Mesenteric fat pad (tissue), 1 donor: ENCODE measurements around the gene PRSS48. TPM values are rescaled to one million over a fixed set of nuclear protein-coding genes. Genes with fewer than 3 reads are reported as not detected.
"Not testable (repeated sequence)": the region's sequence is repeated elsewhere in the genome, so short reads cannot be mapped to it uniquely, and the experiment has no call there.

Source experiments
- DNase-seq: peaks from one replicate; pipeline ENCODE4 v3.0.0-alpha.2; 2020; ENCODE audit warnings: low spot score
- total RNA-seq: library from RNA; stranded (reverse); fragmentation: NEBNext Ultra II Directional; extraction: Animal tissue kit (Norgen Biotek cat#: 25700); gene quantifications from one replicate; pipeline ENCODE4 v1.2.1, GENCODE V29; 2021
- donor health status: DM: yes; HTN: yes; CAD: no.

PRSS48 gene
- total RNA-seq, 1 donor from 2014 or later: not detected

DNA sequence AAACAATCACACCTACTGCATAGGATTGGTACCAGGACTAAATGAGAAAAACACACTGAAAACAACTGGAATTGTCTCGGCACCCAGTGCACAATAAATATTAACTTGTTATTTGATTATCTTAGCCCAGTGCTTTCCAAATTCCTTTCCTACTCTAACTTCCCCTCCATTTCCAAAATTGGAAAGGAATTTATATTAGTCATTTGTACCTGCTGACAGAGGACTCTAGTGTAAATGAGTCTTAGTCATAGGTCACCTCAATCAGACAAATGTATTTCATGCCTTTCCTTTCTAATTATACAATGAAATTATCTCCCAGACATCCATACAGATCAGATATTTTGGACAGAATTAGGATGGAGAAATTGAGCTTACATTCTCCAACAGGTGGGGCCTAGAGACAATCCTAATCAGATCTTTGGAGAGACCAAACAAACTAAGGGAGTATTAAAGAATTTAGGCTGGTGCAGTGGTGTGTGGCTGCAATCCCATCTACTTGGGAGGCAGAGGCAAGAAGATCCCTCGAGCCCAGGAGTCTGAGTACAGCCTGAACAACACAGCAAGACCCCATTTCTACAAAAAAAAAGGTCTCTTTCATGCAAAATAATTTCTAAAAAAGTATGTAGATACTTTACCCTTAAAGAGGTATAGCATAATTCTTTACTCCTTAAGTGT is 38.4 kb downstream of the PRSS48 start:
- DNase-seq: no peak

GRCh38 chr4:151316645-151317044 is 39.7 kb downstream of the PRSS48 start:
- no peak for DNase-seq

- no peak for DNase-seq
These were observed 41.5 kb downstream of the PRSS48 start for GRCh38 chr4:151318307-151319006.

DNA sequence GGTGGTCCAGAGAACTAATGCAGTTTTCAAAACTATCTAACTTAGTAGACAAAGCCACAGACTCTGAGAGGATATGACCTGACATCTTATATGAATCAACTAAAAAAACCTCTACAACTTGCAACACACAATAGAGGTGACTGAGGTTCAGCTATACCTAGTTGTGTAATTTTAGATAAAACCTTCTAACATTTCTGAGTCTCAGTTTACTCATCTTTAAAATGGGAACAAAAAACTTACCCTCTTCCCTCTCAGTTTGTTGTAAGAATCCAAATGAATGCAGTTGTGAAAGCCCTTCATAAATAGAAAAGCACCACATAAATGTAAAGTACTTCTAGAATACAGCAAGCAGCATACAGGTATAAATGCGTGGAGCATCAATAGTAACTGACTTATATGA is 42.5 kb downstream of the PRSS48 start:
- no peak for DNase-seq

DNA sequence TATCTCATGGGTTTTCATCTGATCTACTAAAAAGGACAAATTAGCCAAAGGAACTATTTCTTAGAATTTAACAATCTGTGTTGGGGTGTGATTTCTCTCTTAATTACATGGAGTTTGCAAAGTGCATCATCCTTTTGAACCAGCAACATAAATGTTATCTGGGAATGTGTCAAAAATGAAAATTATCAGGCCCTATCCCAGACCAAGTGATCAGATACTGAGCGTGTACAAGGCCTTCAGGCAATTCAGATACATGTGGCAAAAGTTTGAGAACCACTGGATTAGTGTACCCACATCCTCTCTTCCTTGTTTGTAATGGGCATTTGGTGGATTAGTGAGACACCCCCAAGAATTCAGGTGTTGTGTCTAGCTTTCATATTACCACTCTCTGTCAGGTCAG is 44.6 kb downstream of the PRSS48 start:
- no peak for DNase-seq

DNA sequence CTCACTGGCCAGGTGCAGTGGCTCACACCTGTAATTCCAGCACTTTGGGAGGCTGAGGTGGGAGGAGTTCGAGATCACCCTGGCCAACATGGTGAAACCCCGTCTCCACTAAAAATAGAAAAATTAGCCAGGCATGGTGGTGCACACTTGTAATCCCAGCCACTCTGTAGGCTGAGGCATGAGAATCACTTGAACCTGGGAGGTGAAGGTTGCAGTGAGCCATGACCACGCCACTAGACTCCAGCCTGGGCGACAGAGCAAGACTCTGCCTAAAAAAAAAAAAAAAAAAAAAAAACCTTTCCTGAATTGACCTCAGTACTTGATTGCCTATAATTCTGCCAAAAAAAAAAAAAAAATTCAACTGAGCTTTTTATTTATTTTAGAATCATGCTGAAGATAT is 45.2 kb downstream of the PRSS48 start:
- not testable (repeated sequence) for DNase-seq

- no peak for DNase-seq
These were observed 45.6 kb downstream of the PRSS48 start for GRCh38 chr4:151322570-151322969.

DNA sequence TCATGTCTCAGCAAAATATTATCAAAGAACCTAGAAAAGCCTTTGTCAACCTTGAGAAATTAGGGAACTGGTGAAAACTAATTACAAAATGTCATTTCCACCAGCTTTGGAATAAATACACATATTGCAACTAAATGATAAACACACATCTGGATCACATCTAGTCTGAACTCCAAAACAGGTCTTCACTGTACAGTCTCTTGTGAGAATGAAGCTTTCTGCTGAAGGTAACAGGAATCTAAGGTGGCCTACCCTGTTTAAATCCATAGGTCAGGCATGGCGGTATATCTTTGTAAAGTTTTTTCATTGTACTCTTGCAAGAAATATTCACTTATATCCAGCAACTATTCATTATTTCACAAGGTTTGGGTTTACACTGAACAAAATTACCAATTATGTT is 46.7 kb downstream of the PRSS48 start:
- no peak for DNase-seq

- no peak for DNase-seq
These were observed 47.3 kb downstream of the PRSS48 start for GRCh38 chr4:151324124-151324751.

- no peak for DNase-seq
These were observed 47.8 kb downstream of the PRSS48 start for GRCh38 chr4:151324752-151325110.

DNA sequence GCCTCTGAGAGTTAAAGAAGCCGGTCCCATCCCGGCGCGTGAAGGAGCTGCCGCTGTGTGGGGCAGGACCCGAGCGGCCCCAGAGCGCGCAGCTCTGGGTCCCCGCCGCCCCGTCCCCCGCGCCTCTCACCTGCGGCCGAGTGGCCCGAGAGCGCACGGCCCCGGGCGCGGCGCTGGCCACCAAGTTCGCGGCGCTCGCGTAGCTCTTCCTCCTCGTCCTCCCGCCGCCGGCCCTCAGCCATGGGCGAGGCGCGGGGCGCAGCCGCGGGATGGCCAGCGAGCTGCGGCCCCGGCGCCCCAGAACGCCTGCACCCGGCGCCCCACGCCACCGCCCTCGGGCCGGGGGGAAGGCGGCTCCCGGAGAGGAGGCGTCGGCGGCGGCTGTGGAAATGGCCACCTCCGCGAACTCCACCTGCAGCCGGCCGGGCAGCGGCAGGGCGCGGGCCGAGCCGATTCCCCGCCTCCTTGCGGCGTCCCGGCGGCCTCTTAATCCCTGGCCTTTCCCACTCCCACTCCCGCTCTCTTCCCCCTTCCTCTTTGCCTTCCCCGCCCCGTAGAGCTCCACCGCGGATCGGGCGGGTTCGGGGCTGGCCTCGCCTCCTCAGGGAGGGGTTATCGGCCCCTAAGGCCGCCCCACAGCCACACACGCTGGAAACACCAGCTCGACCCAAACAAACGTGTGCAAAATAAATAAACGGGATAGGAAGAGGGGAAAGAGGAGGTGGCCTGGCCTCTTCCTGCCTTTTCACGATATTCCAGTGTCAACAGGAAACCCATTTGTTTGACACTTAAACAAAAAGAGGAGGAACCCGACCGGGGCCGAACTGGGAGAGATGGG is 48.4 kb downstream of the PRSS48 start, which contains the start of gene SH3D19:
Gene SH3D19, minus strand, starts transcription at position 495 of the 838 bp plus-strand sequence. Its CDS starts 253 bp downstream, at position 242.
- no peak for DNase-seq

GRCh38 chr4:151325949-151326246 is 48.9 kb downstream of the PRSS48 start:
- DNase-seq: no peak

GRCh38 chr4:151329217-151330007 is 52.5 kb downstream of the PRSS48 start:
- no peak for DNase-seq

- DNase-seq: no peak
These were observed 54.5 kb downstream of the PRSS48 start for GRCh38 chr4:151331276-151332042.

DNA sequence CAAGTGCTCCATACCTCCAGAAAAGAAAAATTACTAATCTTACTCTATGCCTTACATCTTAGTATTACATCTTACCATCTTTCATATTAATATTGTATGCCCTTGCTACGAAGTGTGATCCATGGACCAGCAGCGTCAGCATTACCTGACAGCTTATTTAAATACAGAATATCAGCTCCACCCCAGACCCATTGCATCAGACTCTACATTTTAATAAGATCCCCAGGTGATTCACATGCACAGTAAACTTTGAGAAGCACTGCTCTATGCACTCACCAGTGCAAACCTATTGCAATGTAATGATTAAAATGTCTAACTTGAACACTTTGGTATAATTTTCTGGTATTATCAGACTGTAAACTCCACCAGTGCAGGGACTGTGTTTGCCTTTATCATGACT is 62.5 kb downstream of the PRSS48 start:
- no peak for DNase-seq

DNA sequence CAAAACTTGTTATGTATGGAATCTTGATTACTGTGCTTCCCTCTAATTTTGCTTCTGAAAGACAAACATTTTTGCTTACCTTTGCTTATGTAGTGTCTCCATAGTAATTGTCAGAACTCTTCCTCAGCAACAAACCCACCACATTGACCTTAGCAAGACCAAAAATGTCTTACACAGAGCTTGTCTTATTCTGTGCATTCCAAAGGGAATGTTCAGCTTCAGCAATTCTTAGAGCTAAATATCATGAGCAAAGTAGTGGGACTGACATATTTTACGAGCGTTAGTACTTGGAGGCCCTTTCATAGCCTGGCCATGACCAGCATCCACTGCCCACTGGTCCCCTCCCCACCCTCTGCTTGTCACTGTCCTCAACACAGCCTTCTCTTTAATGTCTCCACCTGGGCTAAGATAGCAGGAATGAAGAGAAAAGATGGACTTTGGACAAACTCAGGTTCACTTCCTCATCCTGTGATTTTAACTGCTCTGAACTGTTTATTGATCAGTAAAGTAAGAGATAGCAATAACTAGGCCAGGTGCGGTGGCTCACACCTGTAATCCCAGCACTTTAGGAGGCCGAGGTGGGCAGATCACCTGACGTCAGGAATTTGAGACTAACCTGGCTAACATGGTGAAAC is 63.9 kb downstream of the PRSS48 start:
- no peak for DNase-seq
